ENCODE results near the gene ARHGAP6.
A peak's percentile ranks its signal among the peaks of the same experiment; 100 is the strongest.

Gene ARHGAP6

DNA sequence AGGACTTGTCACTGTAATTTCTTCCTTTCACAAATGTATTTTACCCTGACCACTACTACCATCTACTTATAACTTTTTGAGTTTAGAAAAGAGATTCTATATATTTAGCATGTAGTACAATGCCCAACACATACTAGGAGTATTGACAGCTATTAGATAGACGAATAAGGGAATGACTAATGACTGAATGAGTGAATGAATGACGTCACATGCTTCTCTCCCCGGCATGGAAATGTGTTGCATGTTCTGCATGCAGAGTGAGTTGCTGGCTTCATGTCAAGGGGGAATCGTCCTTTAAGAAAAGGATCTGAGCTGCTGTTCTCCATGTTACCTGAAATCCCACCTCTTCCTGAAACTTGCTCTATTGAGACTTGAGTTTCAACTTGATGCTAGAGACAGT lies 459.9 kb downstream of the ARHGAP6 start:
- DNase-seq: no peak

DNA sequence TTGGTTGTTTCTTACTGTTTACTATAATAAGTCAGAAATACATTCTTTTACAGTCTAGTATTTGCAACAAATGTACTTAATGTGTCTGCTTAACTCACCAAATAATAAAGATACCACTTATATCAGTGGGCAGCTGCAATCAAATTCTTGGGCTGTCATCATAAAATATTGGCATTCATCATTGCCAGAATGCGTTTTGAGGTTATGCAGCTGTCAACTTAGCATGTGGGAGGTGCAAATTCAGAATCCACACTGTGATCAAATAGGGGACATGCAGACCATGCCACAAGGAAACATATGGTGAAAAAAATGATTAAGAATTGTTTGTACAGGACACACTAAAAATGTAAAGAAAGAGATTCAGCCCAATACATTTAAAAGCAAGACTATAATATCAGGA lies 468.0 kb downstream of the ARHGAP6 start:
- DNase-seq: no peak

- no peak for DNase-seq
These were observed 469.2 kb downstream of the ARHGAP6 start for GRCh38 chrX:11196476-11196875.

DNA sequence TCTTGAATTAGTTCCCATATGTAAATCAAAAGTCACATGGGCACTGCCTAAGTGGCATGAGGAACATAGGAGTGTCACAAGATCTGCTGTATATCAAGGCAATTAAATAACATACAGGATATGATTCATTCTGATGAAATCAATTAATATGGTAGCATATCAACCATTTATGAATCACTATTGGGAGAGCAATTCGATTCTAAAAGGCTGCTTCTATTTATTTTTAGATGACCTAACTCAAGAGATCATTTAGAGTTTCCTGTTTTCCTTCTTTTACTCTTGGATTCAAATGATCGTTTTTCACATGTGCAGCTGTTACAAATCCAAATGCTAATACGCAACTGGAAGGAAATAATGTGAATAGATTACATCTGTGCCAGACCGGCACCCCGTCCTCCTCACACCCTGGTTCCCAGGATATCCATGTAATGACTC lies 472.7 kb downstream of the ARHGAP6 start:
- DNase-seq: peak; percentile 33

DNA sequence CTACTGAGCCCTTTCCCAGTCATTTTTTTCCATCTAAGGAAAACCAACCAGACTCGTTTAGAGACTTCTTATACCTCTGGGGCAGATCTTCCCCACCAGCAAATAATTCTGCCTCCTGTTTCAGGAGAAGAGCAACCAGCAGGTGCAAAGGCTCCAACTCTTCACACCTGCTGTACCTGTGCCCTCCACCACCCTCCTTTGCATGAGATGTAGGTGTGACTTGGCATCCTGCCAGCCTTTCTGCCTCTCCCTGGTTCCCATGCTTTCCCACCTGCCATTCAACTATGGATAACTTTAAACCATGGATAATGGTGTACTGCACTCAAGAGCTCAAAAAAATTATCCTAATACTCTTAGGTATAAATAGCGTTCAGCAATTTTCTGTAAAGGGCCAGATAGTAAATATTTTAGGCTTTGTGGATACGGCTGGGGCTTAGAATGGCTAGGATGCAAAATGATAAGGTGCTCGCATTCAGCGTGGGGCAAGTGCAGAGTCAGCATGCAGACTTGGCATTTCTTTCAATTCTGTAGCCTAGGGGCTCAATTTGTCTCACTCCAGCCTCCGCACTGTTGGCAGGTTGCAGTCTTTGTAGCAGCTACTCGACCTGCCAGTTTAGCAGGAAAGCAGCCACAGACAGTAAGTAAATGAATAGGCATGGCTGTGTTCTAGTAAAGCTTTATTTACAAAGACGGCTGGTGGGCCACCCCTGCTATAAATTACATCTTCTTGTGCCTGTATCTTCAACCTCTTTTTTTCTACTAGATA lies 474.8 kb downstream of the ARHGAP6 start:
- DNase-seq: peak; percentile 93

DNA sequence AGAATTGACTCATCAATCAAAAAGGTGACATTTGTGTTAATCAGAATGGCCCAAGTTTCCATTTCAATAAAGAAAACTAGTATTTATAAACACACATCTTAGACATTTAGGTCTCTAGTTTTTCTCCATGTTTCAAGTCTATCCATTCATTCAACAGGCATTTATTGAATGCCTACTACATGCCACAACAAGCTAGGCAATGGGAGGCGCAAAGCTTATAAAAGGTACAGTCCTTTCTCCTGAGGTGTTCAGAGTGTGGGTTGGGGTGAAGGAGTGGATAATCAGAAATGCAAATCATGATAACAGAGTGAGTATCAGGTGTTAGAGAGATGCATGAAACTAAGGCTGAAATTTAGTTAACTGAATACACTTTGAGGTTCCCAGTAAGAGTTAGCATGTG lies 476.6 kb downstream of the ARHGAP6 start:
- no peak for DNase-seq

GRCh38 chrX:11188664-11189063 lies 477.1 kb downstream of the ARHGAP6 start:
- DNase-seq: no peak

GRCh38 chrX:11187001-11187400 lies 478.7 kb downstream of the ARHGAP6 start:
- DNase-seq: no peak

DNA sequence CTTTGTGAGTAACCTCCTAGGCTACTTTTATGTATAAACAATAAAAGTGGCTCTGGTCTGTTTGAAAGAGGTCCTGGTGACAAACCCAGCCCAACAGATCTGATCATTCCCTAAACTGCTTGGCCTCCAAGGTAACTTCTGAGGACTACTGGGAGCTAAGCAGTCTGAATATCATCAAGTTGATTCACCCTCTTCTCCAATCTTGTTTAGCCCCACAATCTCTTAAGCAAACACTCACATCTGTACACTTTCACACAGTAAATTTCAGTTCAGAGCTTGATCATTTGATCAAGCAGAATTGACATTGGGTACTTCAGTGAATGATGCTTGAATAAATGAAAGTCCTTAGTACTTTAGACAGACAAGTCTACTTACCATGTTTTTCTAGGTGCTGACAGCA lies 479.9 kb downstream of the ARHGAP6 start:
- DNase-seq: no peak

- peak; percentile 67 for DNase-seq
These were observed 485.1 kb downstream of the ARHGAP6 start for GRCh38 chrX:11180571-11180970.

- DNase-seq: no peak
These were observed 493.3 kb downstream of the ARHGAP6 start for GRCh38 chrX:11172415-11172814.

GRCh38 chrX:11171956-11172355 lies 493.8 kb downstream of the ARHGAP6 start:
- no peak for DNase-seq

- no peak for DNase-seq
These were observed 501.3 kb downstream of the ARHGAP6 start for GRCh38 chrX:11164433-11164832.

- DNase-seq: no peak
These were observed 506.6 kb downstream of the ARHGAP6 start for GRCh38 chrX:11159149-11159548.

DNA sequence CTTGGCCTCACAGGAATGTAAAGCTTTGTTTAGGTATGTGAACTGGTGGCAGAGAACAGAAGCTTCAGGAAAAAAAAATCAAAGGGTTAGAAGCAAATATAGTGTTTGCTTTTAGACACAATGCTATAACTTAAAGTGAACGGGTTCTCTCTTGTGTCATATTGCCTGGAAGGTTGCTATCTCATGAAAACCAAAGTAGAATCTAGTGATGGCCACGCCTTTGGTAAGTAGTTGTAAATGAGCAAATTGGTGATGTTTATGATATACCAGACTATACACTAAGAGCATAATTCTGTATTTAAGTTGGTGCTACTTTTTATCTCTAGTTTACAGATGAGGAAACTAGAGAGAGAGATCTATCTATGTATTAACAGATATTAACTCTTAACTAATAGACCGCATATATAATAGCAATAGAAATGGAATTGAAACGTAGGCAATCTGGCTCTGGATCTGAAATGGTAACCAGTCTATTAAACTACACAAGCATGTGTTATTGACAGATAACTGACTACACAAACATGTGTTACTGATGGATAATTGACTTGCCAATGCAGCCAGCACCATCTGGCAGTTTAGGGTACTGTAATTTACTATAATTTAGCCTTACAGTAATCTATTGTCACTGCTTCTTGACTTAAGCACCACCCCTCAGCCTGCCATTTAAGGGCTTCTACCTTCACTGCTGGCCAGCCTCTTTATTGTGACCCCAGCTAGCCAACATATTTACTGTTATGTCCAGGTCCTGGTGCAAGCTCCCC lies 513.7 kb downstream of the ARHGAP6 start:
- peak; percentile 76 for DNase-seq

DNA sequence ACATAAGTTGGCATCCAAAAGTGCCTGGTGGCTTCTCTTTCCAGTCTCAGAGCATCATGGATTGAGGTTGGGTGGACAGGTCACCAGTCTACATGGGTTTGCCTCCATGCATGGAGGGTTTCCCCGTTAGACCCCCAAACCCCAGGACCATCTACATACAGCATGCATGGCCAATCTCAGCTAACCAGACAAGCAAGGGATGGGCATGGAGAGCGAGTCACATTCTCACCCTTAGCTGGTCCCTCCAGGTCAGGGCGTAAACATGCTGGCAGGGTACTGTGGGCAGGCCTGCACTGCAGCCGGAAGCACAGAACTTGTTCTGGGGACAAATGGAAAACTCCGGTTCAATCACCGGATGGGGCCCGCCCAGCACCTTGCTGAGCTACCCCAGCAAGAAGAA lies 517.3 kb downstream of the ARHGAP6 start:
- DNase-seq: no peak

GRCh38 chrX:11146411-11146810 lies 519.3 kb downstream of the ARHGAP6 start:
- DNase-seq: no peak

DNA sequence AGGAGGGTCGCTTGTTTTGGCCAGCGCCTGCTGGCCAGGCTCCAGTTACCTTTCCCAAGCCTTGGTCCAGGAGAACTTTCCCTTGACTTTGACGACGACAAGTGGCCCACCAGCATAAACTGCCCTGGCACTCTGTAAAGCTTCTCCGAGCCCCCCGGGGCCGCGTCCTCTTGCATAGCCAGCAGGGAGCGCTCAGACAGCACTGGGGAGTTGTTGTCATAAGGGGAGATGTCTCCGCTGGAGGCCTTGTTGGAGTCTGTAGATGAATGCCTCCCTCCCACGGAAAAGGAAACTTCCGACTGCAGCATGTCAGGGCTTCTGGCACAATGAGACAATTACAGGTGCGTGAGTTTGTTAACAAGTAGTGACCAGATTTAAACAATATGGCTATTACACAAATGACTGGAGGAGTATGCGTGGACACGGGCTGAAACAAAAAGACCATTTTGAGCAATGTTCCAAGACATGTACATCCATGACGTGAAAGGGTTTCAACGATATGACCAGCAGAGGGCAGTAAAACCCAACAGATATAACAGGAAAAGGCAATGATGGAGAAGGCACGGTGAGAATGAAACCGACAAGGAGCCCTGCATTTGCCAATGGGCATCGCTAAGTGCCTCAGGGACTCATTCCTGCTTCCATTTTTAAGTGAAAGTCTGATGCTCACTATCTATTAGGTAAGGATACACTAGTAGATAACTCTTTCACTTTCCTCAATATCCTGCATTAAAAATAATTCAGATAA lies 521.6 kb downstream of the ARHGAP6 start:
- DNase-seq: peak; percentile 87

DNA sequence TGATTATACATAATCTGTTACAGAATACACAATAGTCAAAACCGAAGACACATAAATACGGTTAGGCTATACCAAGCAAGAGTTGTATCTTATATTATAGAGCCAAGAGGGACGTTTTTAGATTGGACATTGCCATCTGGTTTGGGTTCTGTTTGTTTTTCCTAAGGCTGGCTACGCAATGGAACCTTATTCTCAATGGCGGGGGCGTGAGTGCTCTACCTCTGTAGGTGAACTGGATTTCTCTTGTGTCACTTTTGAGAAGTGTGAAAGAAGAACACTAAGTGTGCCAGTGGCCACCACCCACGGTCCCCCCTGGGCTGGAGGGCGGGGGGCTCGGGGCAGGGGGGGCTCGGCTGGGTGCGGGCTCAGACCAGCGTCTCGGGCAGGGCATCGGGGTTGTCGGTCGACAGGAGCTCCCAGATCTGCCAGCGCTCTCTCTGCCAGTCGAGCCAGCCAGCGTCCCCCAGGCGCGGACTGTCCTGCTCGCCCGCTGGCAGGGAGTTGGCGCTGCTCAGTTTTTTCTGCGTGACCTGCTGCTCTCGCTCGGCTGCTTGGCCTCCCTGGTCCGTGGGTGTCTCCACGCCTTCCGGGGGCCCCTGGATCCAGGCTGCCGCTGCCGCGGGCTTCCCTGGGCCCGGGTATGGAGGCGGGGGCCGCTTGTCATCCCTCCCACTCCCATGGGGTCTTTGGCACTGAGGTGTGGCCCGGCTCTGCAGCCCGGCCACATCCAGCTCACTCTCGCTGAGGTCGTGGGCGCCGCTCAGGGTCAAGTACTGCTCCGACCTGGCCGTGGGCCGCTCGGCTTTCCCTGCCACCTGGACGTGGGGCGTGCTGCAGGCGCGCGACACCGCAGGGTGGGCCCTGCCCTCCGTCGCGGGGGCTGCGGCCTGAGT lies 527.0 kb downstream of the ARHGAP6 start:
- no peak for DNase-seq

- DNase-seq: no peak
These were observed 528.1 kb downstream of the ARHGAP6 start for GRCh38 chrX:11137543-11138139.

DNA sequence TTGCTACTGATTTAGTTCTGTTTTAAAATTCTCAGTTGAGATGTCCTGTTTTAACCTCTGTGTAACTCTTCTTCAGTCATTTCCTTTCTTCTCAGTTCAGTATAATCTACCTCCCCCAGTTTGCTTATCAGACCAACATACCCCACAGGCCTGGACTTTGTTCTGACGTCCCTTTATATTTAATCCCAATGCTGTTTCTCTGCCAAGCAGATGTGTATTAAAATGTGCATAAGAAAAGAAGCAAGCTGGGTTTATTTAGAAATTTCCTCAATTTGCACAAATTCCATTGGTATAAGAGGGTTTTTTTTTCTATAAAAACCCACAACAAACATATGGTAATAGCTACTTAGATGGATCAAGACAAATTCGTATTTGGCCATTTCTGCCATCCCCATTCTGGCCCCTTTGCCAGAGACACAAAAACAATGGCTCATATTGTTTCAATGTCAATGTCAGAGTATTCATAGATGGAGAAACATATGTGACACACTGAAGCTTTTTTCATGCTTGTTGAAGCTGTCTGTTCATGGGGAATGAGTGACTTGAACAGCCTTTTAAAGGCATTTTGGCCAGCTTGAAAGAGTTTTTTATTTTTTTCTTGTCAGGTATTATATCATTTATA lies 530.0 kb downstream of the ARHGAP6 start:
- no peak for DNase-seq

GRCh38 chrX:11131146-11131545 lies 534.6 kb downstream of the ARHGAP6 start:
- DNase-seq: no peak
